GM20431 (cell line): Measurements from ENCODE around the gene AFG1L.
"Not testable (repeated sequence)": the region's sequence is repeated elsewhere in the genome, so short reads cannot be mapped to it uniquely, and the experiment has no call there.

Source experiments
- in situ Hi-C: fragments of 300-500 bp; cut with MseI, MboI; formaldehyde crosslinking; loops from one replicate; pipeline ENCODE4 v1.15.0; 2020; ENCODE audit warnings: low sequenced_read_pairs; ENCODE audit not compliant: unreplicated experiment

AFG1L gene

GRCh38 chr6:108294727-108295625 is at the start of gene AFG1L:
Gene AFG1L, plus strand, starts transcription at chr6:108295054. Its CDS starts 26 bp downstream, at chr6:108295080.
- in situ Hi-C loops, result no loop called here

- in situ Hi-C loops, result not testable (repeated sequence)
Measured at GRCh38 chr6:108245095-108245494, 49.8 kb upstream of the AFG1L start.

- in situ Hi-C loops, result no loop called here
Measured at GRCh38 chr6:108247965-108248536, 46.8 kb upstream of the AFG1L start.

- in situ Hi-C loops, result no loop called here
Measured at GRCh38 chr6:108250240-108250866, 44.5 kb upstream of the AFG1L start.

GRCh38 chr6:108251252-108251651 is 43.6 kb upstream of the AFG1L start:
- in situ Hi-C loops, result no loop called here

- in situ Hi-C loops, result no loop called here
Measured at GRCh38 chr6:108252055-108252454, 42.8 kb upstream of the AFG1L start.

GRCh38 chr6:108253241-108253640 is 41.6 kb upstream of the AFG1L start:
- in situ Hi-C loops, result no loop called here

- in situ Hi-C loops, result no loop called here
Measured at GRCh38 chr6:108254433-108255410, 40.1 kb upstream of the AFG1L start.

GRCh38 chr6:108260126-108260808 is 34.6 kb upstream of the AFG1L start:
- in situ Hi-C loops, result no loop called here

- in situ Hi-C loops, result no loop called here
Measured at GRCh38 chr6:108260809-108261569, 33.9 kb upstream of the AFG1L start, which contains the start of gene SNX3. Gene SNX3, minus strand, starts transcription at chr6:108261040. Its CDS starts 119 bp downstream, at chr6:108260921.

- in situ Hi-C loops, result no loop called here
Measured at GRCh38 chr6:108263371-108263770, 31.5 kb upstream of the AFG1L start.

- in situ Hi-C loops, result no loop called here
Measured at GRCh38 chr6:108268845-108269244, 26.0 kb upstream of the AFG1L start.

GRCh38 chr6:108269955-108270354 is 24.9 kb upstream of the AFG1L start:
- in situ Hi-C loops, result not testable (repeated sequence)

GRCh38 chr6:108274546-108274945 is 20.3 kb upstream of the AFG1L start:
- in situ Hi-C loops, result no loop called here

- in situ Hi-C loops, result no loop called here
Measured at GRCh38 chr6:108275976-108276375, 18.9 kb upstream of the AFG1L start.

GRCh38 chr6:108277295-108277694 is 17.6 kb upstream of the AFG1L start:
- in situ Hi-C loops, result no loop called here

- in situ Hi-C loops, result no loop called here
Measured at GRCh38 chr6:108277831-108278230, 17.0 kb upstream of the AFG1L start.

- in situ Hi-C loops, result no loop called here
Measured at GRCh38 chr6:108285381-108285780, 9.5 kb upstream of the AFG1L start.

- in situ Hi-C loops, result no loop called here
Measured at GRCh38 chr6:108286366-108286765, 8.5 kb upstream of the AFG1L start.
